ENCODE measurements around the gene KIF27.
"Not testable (repeated sequence)": the region's sequence is repeated elsewhere in the genome, so short reads cannot be mapped to it uniquely, and the experiment has no call there.

KIF27 gene

DNA sequence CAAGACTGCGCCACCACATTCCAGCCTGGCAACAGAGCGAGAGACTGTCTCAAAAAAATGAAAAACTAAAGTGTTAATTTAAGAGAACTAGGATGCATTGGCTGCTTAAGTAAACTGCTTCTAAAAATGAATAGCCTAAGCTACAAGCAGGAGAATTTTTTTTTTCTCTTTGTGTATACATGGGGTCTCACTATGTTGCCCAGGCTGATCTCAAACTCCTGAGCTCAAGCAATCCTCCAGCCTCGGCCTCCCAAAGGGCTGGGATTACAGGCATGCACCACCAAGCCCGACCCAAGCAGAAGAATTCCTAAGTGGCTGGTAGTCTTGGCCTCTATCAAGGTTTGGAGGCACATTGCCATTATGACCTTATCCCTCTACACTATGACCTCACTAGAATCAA, 106.1 kb downstream of the KIF27 start:
- not testable (repeated sequence) for DNase-seq (ENCODE audit: low spot score)

DNA sequence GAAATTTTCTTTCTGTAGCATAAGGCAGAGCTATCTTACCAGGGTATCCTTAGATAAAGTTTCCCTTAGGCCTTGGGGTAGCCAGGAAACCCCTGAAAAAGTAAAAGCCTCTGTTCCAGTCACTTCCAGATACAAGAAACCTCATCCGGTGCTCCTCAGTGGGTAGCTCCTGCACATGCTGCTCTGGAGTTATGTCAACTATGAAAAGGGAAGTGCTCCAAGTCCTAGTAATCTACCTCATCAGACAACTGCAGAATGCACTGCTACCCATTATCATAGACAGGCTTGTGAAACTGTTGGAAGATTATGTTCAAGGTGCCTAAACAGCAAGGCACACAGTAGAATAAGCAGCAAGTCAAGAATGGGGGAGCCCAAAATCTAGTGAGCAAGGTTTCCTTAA, 112.0 kb downstream of the KIF27 start:
- not testable (repeated sequence) for DNase-seq (ENCODE audit: low spot score)

DNA sequence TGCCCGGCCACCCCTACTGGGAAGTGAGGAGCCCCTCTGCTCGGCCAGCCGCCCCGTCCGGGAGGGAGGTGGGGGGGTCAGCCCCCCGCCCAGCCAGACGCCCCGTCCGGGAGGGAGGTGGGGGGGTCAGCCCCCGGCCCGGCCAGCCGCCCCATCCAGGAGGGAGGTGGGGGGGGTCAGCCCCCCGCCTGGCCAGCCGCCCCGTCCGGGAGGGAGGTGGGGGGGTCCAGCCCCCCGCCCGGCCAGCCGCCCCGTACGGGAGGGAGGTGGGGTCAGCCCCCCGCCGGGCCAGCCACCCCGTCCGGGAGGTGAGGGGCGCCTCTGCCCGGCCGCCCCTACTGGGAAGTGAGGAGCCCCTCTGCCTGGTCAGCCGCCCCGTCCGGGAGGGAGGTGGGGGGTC, 116.8 kb downstream of the KIF27 start:
- DNase-seq (ENCODE audit: low spot score) = not testable (repeated sequence)

DNA sequence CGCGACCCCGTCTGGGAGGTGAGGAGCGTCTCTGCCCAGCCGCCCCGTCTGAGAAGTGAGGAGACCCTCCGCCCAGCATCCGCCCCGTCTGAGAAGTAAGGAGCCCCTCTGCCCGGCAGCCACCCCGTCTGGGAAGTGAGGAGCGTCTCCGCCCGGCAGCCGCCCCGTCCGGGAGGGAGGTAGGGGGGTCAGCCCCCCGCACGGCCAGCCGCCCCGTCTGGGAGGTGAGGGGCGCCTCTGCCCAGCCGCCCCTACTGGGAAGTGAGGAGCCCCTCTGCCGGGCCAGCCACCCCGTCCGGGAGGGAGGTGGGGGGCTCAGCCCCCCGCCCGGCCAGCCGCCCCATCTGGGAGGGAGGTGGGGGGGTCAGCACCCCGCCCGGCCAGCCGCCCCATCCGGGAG, 117.3 kb downstream of the KIF27 start:
- DNase-seq (ENCODE audit: low spot score) = not testable (repeated sequence)

DNA sequence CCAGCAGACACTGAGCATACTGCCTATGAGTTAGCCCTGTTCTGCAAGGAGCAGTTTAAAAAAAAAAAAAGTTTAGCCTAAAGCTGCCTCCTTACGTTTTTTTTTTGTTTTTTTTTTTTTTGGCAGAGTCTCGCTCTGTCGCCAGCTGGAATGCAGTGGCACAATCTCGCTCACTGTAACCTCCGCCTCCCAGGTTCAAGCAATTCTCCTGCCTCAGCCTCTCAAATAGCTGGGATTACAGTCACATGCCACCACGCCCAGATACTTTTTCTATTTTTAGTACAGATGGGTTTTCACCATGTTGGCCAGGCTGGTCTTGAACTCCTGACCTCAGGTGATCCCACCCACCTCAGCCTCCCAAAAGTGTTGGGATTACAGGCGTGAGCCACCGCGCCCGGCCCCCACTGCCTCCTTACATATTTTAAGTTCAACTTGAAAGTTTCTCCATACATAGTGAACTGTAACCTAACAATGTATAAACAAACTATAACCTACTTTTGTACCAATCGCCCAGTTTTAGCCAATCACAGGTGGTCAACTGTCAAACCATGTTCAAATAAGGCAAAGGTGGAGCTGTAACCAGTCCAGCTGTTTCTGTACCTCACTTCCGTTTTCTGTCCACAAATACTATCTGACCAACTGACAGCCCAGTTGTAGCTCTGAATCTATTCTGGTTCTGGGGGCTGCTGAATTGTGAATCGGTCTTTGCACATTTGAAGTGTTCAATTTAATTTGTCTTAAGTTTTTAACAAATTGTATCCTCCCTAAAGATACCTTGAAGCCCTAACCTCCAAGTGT, 120.8 kb downstream of the KIF27 start:
- no peak for DNase-seq (ENCODE audit: low spot score)

DNA sequence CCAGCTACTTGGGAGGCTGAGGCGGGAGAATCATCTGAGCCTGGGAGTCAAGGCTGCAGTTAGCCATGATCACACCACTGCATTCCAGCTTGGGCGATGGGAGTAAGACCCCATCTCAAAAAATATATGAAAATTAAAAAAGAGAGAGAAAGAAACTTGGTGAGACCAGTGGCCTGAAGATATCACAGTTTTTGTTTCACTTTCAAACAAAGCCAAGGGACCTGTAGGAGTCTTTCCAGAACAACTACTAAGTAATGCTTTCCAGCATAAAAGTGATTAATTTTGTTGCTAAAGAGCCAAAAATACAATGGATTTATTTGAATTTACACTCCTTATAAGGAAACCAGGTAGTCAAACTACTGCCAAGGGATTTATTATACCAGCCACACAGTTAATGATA, 127.2 kb downstream of the KIF27 start:
- DNase-seq (ENCODE audit: low spot score) = no peak

DNA sequence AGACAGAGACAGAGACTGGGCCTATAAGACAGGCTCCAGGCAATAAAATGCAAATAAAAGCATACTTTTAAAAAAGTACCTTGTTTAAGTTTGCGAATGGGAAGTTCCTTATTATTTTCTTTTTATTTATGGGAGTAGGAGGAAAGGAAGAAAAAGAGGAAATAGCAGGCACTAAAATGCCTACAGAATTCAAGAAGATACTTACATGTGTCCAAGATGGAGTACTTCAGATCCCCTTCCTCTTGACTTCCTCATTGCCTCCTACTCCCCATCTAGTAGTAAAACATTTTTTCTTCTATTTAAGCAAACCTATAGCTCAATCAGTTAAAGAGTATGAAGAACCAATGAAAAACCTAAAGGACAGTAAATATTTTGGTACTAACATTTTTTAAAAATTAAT, 128.5 kb downstream of the KIF27 start:
- no peak for DNase-seq (ENCODE audit: low spot score)

Measured in hematopoietic multipotent progenitor cell treated with erythropoietin and hydrocortisone succinate and interleukin-3 and kit ligand, for 15 days (in vitro differentiated cells).